ENCODE measurements around the gene CCDC47.

GRCh38 chr17:63741408-63742173 is 31.8 kb downstream of the CCDC47 start, which contains the start of gene STRADA:
- TF ChIP-seq TARDBP (IDR thresholded peaks at IDR 0.05) = no peak
- no peak for TF ChIP-seq CTBP1 (IDR thresholded peaks at IDR 0.05; ENCODE audit: borderline replicate concordance)
- no peak for TF ChIP-seq FOXK2 (IDR thresholded peaks at IDR 0.05)
- no peak for TF ChIP-seq ARNT (IDR thresholded peaks at IDR 0.05)
- TF ChIP-seq SP1 (IDR thresholded peaks at IDR 0.05) = no peak
- no peak for TF ChIP-seq BHLHE40 (IDR thresholded peaks at IDR 0.05; ENCODE audit: borderline replicate concordance)
- TF ChIP-seq LEF1 (IDR thresholded peaks at IDR 0.05; ENCODE audit: borderline replicate concordance) = no peak; the same call in 1 of the 2 replicates

Measured in HEK293T (cell line).